Measurements from ENCODE around the gene GDPGP1.
A peak's percentile ranks its signal among the peaks of the same experiment; 100 is the strongest.
"Not testable (repeated sequence)": the region's sequence is repeated elsewhere in the genome, so short reads cannot be mapped to it uniquely, and the experiment has no call there.

Gene GDPGP1, protein sequence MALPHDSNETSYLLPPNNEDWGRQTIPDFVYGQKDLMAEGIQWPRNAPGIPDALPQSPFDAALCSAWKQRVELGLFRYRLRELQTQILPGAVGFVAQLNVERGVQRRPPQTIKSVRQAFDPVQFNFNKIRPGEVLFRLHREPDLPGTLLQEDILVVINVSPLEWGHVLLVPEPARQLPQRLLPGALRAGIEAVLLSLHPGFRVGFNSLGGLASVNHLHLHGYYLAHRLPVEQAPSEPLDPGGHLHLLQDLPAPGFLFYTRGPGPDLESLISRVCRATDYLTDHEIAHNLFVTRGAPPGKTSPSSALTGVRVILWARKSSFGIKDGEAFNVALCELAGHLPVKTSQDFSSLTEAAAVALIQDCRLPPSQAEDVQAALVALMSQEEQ

GRCh38 chr15:90234096-90234988, at the start of gene GDPGP1:
Gene GDPGP1, plus strand, starts transcription at chr15:90234209. Its CDS starts 6,700 bp downstream, at chr15:90240909.
- no peak for DNase-seq

- peak; percentile 36 for DNase-seq
Measured at GRCh38 chr15:90184786-90185704, 49.0 kb upstream of the GDPGP1 start.

DNA sequence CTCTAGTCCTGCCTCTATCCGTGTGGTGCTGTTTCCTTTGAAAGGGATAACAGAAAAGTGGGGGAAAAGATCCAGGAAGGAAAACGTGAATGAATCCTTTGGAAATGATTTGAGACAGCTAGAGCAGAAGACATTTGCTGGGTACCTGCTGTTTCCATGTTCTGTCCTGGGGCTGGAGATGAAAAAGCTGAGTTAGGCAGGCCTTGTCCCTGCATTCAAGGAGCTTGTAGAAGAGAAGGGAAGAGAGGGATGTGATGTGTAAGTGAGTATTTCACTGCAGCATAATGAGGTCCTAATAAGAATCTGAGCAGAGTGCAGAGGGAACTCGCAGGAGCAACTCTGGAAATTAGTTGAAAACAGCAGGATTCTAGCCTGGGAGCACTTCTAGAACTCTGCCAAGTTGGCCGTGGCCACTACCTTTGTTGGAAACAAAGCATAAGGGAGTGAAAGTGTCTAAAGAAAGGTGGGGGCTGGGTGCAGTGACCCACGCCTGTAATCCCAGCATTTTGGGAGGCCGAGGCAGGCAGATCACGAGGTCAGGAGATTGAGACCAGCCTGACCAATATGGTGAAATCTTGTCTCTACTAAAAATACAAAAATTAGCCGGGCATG, 46.6 kb upstream of the GDPGP1 start:
- no peak for DNase-seq

DNA sequence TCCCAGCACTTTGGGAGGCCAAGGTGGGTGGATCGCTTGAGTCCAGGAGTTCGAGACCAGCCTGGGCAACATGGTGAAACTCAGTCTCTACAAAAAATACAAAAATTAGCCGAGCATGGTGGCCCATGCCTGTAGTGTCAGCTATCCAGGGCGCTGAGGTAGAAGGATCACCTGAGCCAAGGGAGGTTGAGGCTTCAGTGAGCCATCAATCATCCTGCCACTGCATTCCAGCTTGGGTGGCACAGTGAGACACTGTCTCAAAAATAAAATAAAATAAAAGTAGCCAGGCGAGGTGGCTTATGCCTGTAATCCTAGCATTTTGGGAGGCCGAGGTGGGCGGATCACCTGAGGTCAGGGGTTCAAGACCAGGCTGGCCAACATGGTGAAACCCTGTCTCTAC, 45.9 kb upstream of the GDPGP1 start:
- not testable (repeated sequence) for DNase-seq

- DNase-seq, result no peak
Measured at GRCh38 chr15:90188914-90189748, 44.9 kb upstream of the GDPGP1 start.

GRCh38 chr15:90189781-90190467, 44.1 kb upstream of the GDPGP1 start:
- DNase-seq, result no peak

DNA sequence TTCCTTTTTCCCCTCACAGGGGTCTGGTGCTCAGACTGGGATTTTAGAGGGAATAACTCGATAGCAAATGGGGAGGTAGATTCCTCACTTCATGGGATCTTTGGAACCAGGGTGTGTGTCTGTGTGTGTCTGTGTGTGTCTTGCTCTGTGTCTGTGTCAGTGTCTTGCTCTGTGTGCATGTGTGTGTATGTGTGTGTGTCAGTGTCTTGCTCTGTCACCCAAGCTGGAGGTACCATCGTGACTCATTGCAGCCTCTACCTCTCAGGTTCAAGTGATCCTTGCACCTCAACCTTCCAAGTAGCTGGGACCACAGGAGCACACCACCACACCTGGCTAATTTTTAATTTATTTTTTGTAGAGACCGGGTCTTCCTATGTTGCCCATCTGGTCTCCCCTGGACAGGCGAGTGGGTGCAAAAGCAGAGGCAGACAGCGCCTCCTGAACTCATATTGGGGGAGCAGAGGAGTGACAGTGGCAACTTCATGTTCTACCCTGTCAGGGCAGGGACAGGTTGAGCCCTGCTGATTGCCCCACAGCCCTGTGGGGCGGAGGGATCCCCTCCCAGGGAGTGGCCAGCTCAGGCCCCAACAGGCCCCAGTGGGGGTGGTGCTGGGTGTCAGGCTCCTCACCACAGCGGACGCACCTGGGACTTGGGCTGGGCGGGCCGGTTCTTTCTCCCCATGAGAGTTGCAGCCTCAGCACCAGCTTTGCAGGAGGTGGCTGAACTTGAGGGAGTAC, 43.2 kb upstream of the GDPGP1 start:
- no peak for DNase-seq

DNA sequence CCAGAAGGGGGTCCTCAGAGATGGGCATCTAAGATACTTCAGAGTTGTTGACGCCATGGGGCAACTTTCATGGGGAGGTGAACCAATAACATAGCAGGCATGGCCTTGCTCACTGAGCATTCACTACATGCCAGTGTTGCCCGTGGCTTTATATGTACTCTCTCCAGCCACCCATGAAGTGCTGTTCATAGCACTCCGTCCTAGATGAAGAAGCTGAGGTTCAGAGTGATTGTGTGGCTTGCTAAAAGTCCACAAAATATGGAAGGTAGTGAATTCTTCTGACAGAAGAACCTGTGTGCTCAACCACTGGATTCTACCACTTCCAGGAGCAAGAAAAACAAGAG, 42.7 kb upstream of the GDPGP1 start:
- DNase-seq, result no peak

GRCh38 chr15:90191794-90192509, 42.1 kb upstream of the GDPGP1 start:
- peak; percentile 33 for DNase-seq

DNA sequence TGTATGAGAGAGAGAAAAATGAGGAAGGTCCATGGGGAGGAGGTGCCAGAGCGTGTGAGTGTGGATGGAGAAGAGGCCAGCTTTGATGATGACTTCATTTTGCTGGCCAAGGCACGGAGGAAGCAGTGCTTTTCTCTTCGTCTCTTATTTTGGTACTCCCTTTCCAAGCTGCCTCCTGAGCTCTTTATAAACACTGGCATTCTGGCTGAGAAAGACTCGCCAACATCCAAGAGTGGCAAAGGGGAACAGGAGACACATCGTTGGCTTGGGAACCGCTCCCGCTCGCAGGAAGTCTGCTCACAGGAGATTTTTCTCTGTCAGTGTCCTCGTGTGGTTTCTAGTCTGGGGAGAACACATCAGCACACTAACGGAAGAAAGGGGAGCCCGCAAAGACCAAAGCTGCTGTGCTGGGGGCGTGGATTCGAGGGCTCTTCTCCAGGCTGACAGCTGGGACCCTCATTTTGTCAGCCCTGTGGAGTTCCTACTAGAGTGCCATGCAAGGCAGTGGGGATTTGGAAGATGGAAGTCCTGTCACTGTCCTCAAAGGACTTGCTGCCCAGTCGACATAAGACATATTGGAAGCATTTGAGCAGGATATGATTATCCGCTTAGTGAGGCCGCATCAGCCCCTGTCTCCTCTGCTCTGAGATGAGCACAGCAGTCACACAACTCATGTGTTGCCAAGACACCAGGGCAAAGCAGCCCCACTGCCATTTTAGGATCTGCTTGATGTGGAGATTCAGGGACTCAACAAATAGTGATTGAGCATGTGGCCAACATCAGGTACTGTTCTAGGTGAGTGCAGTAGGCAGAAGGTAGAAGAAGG, 40.8 kb upstream of the GDPGP1 start:
- no peak for DNase-seq

GRCh38 chr15:90194655-90195054, 39.4 kb upstream of the GDPGP1 start:
- DNase-seq, result no peak

- no peak for DNase-seq
Measured at GRCh38 chr15:90200534-90201129, 33.4 kb upstream of the GDPGP1 start.

- DNase-seq, result peak; percentile 53
Measured at GRCh38 chr15:90201130-90201943, 32.7 kb upstream of the GDPGP1 start, which contains the start of gene SEMA4B. Gene SEMA4B, plus strand, starts transcription at chr15:90201330. Its CDS starts 249 bp downstream, at chr15:90201579.

GRCh38 chr15:90201944-90202375, 32.0 kb upstream of the GDPGP1 start:
- DNase-seq, result no peak

DNA sequence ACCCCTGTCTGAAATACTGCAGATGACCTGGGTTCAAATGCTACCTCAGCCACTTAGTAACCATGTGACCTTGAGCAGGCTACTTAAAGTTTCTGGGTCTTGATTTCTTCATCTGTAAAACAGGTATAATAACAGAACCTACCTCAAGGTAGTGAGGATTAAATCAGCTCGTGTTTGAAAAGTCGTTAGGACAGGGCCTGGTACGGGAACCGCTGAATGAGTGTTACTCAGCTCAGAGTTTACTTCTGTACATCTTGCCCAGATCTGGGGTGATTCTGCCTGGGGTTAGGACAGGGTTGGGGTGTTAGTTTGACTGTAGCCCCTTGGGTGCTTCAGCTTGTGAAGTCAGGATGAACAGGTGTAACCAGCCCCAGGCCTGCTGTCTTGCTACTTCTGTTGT, 31.1 kb upstream of the GDPGP1 start:
- no peak for DNase-seq

DNA sequence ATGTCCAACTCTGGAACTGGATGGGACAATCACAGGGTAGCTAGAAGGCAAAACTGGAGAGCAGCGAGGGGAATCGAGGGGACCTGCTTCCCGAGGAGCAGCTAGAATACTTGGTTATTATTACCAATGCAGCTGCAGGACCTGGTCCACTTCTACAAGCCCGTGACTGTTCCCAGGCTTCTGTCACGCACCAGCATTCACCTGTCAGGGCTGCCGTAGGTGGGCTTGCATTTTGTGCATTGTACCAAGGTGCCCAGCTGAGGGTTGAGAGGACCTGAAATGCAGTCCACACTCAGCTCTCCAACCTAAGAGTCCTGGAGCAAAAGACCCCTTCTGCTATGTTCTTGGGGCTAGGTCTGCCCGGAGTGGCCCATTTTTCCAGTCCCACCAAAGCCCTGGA, 30.5 kb upstream of the GDPGP1 start:
- no peak for DNase-seq

DNA sequence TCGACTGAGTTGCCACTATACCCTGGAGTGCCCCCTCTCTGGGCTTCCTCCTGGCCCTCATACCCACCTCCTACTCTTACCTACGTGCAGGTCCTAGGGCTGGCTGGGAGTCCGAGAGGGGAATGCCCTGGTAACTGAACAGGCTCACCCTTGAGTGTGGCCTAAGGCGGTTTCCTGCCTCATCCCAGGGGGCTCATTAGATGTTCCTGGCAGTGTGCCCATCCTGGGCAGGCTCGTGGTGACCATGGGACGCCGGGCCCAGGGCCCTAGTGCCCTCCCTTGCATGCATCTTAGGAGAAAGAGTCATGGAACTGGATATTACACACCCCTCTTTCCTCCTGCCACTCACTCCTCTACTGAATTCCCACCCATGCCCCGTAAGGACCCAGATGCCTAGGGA, 30.1 kb upstream of the GDPGP1 start:
- DNase-seq, result no peak

All from fibroblast of skin of right quadriceps (primary cell).